B cell (primary cell): ENCODE results near the gene ASB15. TPM values are rescaled to one million over a fixed set of nuclear protein-coding genes. Genes with fewer than 3 reads are reported as not detected.

Experiments used
- ATAC-seq: fragments of 200-7000 bp; cut with Tn5 transposase; one replicate; pipeline ENCODE4 v1.10.0; 2021; ENCODE audit warnings: low read depth, mild to moderate bottlenecking, moderate number of reproducible peaks, moderate library complexity
- CTCF ChIA-PET: fragments of 350-600 bp; sonication (Branson Sonifier 250); formaldehyde crosslinking; loops from one replicate; lab custom pipeline; 2021; ENCODE audit warnings: antibody characterized with exemption, inconsistent platforms; lab: Charles Lee
- POLR2A ChIA-PET: fragments of 350-600 bp; sonication (Branson Sonifier 250); formaldehyde crosslinking; loops from one replicate; lab custom pipeline; 2021; ENCODE audit warnings: antibody characterized with exemption; lab: Charles Lee
- DNase-seq: peaks from one replicate; pipeline ENCODE4 v3.0.0; 2013
- H2AFZ ChIP-seq: 2 replicates; pipeline ENCODE4 v1.6.1; 2012; ENCODE audit warnings: mild to moderate bottlenecking, low read depth, low read length; ENCODE audit not compliant: insufficient read depth, poor library complexity, severe bottlenecking
- H3K27ac ChIP-seq, 2 donors: 1 replicate in 1 of 2; 2 replicates in 1 of 2; pipeline ENCODE4 v1.5.1; 2012 to 2013; ENCODE audit warnings: low read length in 2 of 2, mild to moderate bottlenecking in 2 of 2, moderate library complexity in 1 of 2
- H3K27me3 ChIP-seq, 4 experiments: fragments of 200-600 bp in 1 of 4; sonication (generic) in 1 of 4; replicated peaks in 1 of 4; 1 replicate in 2 of 4; 2 replicates in 2 of 4; pipeline versions ENCODE4 v1.6.1 to v1.7.0; 2013 to 2016; ENCODE audit warnings: low read length in 3 of 4, mild to moderate bottlenecking in 2 of 4, mixed read lengths in 1 of 4, moderate library complexity in 1 of 4; ENCODE audit not compliant: insufficient read depth in 4 of 4, control insufficient read depth in 3 of 4; ENCODE audit errors: control extremely low read depth in 1 of 4
- H3K36me3 ChIP-seq, 2 experiments: replicated peaks in 1 of 2; 1 replicate in 1 of 2; 2 replicates in 1 of 2; pipeline versions ENCODE4 v1.6.1 to v1.7.1; 2013; ENCODE audit warnings: low read length in 1 of 2; ENCODE audit not compliant: insufficient read depth in 2 of 2, control insufficient read depth in 1 of 2; ENCODE audit errors: control extremely low read depth in 1 of 2, extremely low read depth in 1 of 2
- H3K4me1 ChIP-seq, 2 donors: fragments of 200-600 bp in 1 of 2; sonication (generic) in 1 of 2; 1 replicate in 1 of 2; 2 replicates in 1 of 2; pipeline versions ENCODE4 v1.5.1 to v1.6.1; 2013 to 2017; ENCODE audit warnings: low read length in 2 of 2; ENCODE audit not compliant: control insufficient read depth in 2 of 2, insufficient read depth in 2 of 2
- H3K4me2 ChIP-seq: replicated peaks from 2 replicates; pipeline ENCODE3; 2012; ENCODE audit warnings: mild to moderate bottlenecking, low read depth, low read length; ENCODE audit not compliant: poor library complexity, severe bottlenecking
- H3K4me3 ChIP-seq, 5 experiments: fragments of 200-600 bp in 1 of 5; sonication (generic) in 1 of 5; 1 replicate in 3 of 5; 2 replicates in 2 of 5; pipeline versions ENCODE4 v1.5.1 to v1.7.0; 2011 to 2016; ENCODE audit warnings: low read length in 4 of 5, mild to moderate bottlenecking in 4 of 5, low read depth in 2 of 5, control low read depth in 1 of 5, moderate library complexity in 1 of 5; ENCODE audit not compliant: insufficient read depth in 1 of 5; ENCODE audit errors: control extremely low read depth in 1 of 5, extremely low read depth in 1 of 5
- H3K79me2 ChIP-seq: fragments of 200-600 bp; sonication (generic); one replicate; pipeline ENCODE4 v1.6.0; 2016; ENCODE audit warnings: low read length; ENCODE audit not compliant: control insufficient read depth, insufficient read depth
- H3K9ac ChIP-seq: fragments of 200-600 bp; sonication (generic); 2 replicates; pipeline ENCODE4 v1.6.1; 2017; ENCODE audit warnings: mild to moderate bottlenecking, low read length, moderate library complexity
- H3K9me3 ChIP-seq, 3 donors: one replicate each; pipeline versions ENCODE4 v1.6.1 to v1.7.1; 2013; ENCODE audit warnings: low read length in 2 of 3; ENCODE audit not compliant: control insufficient read depth in 2 of 3, insufficient read depth in 1 of 3; ENCODE audit errors: control extremely low read depth in 1 of 3
- H4K20me1 ChIP-seq: 2 replicates; pipeline ENCODE4 v1.6.0; 2012; ENCODE audit warnings: mild to moderate bottlenecking, low read length; ENCODE audit not compliant: insufficient read depth, control insufficient read depth, poor library complexity, severe bottlenecking
- H3K27ac Mint-ChIP-seq: one replicate; pipeline ENCODE4 v1.8.0; 2021; ENCODE audit warnings: mixed read lengths
- H3K27me3 Mint-ChIP-seq: one replicate; pipeline ENCODE4 v1.8.0; 2021; ENCODE audit warnings: mixed read lengths
- H3K4me1 Mint-ChIP-seq: one replicate; pipeline ENCODE4 v1.8.0; 2021; ENCODE audit warnings: mixed read lengths
- H3K4me3 Mint-ChIP-seq: one replicate; pipeline ENCODE4 v1.8.0; 2021; ENCODE audit warnings: mixed read lengths
- H3K9me3 Mint-ChIP-seq: one replicate; pipeline ENCODE4 v1.8.0; 2022; ENCODE audit warnings: mixed read lengths; ENCODE audit not compliant: insufficient read depth
- EZH2 ChIP-seq: IDR thresholded peaks from 2 replicates; pipeline ENCODE4 v1.6.1; 2012; ENCODE audit warnings: borderline replicate concordance, low read depth, mild to moderate bottlenecking, moderate library complexity, low read length; ENCODE audit not compliant: insufficient read depth, poor library complexity, severe bottlenecking
- WGBS: methylation state at CpG from one replicate; pipeline ENCODE4 v1.1.5; 2013; ENCODE audit warnings: missing lambda C conversion rate; ENCODE audit not compliant: insufficient coverage; 5-methylcytosine and 5-hydroxymethylcytosine counted together
- intact Hi-C: fragments of 100-400 bp; cut with micrococcal nuclease; formaldehyde crosslinking; loops from one replicate; pipeline ENCODE4 v1.10.0; 2022
- polyA plus RNA-seq: library from polyadenylated mRNA; depleted of rRNA; stranded (reverse); fragments of >200 nt; gene quantifications from 2 replicates; pipeline ENCODE4 v1.2.3, GENCODE V29; 2012
- total RNA-seq, 2 donors: library from RNA; stranded (reverse); fragments of 120-200 nt in 1 of 2; gene quantifications; 1 replicate in 1 of 2; 2 replicates in 1 of 2; pipeline versions ENCODE4 v1.2.3 to v1.2.4, GENCODE V29; 2013 to 2022
- TF ChIP-seq, protein P1 (sequence below): fragments of 200-600 bp; IDR thresholded peaks from one replicate; pipeline ENCODE4 v1.8.0; 2022; ENCODE audit warnings: antibody characterized with exemption, mild to moderate bottlenecking

Gene ASB15
- total and polyA plus RNA-seq, 2 donors (not counting 1 experiment from before 2014, with no cell fraction given) = not detected

DNA sequence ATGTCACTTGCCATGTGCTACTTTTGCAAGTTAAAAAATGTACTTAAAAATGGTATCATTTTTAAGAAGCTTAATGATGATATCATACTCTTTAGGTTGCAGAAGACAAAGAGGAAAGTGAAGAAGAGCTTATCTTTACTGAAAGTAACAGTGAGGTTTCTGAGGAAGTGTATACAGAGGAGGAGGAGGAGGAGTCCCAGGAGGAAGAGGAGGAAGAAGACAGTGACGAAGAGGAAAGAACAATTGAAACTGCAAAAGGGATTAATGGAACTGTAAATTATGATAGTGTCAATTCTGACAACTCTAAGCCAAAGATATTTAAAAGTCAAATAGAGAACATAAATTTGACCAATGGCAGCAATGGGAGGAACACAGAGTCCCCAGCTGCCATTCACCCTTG is 60.1 kb downstream of the ASB15 start:
- H3K27ac Mint-ChIP-seq = no peak overlapping the region
- no peak for DNase-seq
- no peaks in the 10 kb centered on the region for H3K4me1 Mint-ChIP-seq
- Histone ChIP-seq H3K4me2 (no peak overlapping the region), H3K27me3 (peaks cover 0 to 4% (median 0%) of the 10 kb centered on the region in 4 experiments), H3K9ac (no peak overlapping the region), H3K4me3 (no peak overlapping the region), H4K20me1 (no peaks in the 10 kb centered on the region), H3K79me2 (no peaks in the 10 kb centered on the region), H3K27ac (no peak overlapping the region), H2AFZ (no peak overlapping the region), H3K4me1 (no peaks in the 10 kb centered on the region), H3K36me3 (no peaks in the 10 kb centered on the region), H3K9me3 (no peaks in the 10 kb centered on the region)
- no peaks in the 10 kb centered on the region for H3K9me3 Mint-ChIP-seq
- H3K4me3 Mint-ChIP-seq = no peak overlapping the region
- CTCF ChIA-PET = interaction anchor here (0.6 kb wide), 1 partner anchor 177 kb away, joined by 5 read pairs; no protein-coding TSS in a partner anchor
- ATAC-seq = no peak
- intact Hi-C loops = no loop called here
- TF ChIP-seq, protein P1, sequence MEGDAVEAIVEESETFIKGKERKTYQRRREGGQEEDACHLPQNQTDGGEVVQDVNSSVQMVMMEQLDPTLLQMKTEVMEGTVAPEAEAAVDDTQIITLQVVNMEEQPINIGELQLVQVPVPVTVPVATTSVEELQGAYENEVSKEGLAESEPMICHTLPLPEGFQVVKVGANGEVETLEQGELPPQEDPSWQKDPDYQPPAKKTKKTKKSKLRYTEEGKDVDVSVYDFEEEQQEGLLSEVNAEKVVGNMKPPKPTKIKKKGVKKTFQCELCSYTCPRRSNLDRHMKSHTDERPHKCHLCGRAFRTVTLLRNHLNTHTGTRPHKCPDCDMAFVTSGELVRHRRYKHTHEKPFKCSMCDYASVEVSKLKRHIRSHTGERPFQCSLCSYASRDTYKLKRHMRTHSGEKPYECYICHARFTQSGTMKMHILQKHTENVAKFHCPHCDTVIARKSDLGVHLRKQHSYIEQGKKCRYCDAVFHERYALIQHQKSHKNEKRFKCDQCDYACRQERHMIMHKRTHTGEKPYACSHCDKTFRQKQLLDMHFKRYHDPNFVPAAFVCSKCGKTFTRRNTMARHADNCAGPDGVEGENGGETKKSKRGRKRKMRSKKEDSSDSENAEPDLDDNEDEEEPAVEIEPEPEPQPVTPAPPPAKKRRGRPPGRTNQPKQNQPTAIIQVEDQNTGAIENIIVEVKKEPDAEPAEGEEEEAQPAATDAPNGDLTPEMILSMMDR = no peak
- no peak for TF ChIP-seq EZH2
- POLR2A ChIA-PET = no interaction called here
- no CpG with 5 or more reads among the region's 1 CpG for WGBS
- peaks cover 34% of the 10 kb centered on the region for H3K27me3 Mint-ChIP-seq

DNA sequence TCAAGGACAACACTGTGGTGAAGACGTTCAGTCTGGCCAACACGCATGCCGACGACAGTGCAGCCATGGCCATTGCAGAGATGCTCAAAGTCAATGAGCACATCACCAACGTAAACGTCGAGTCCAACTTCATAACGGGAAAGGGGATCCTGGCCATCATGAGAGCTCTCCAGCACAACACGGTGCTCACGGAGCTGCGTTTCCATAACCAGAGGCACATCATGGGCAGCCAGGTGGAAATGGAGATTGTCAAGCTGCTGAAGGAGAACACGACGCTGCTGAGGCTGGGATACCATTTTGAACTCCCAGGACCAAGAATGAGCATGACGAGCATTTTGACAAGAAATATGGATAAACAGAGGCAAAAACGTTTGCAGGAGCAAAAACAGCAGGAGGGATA is 60.7 kb downstream of the ASB15 start:
- no peak for DNase-seq
- Histone ChIP-seq H3K4me3 (no peak overlapping the region), H3K27me3 (peaks cover 0 to 4% (median 0%) of the 10 kb centered on the region in 4 experiments), H3K4me2 (no peak overlapping the region), H3K4me1 (no peaks in the 10 kb centered on the region), H2AFZ (no peak overlapping the region), H3K36me3 (no peaks in the 10 kb centered on the region), H4K20me1 (no peaks in the 10 kb centered on the region), H3K79me2 (no peaks in the 10 kb centered on the region), H3K9me3 (no peaks in the 10 kb centered on the region), H3K27ac (no peak overlapping the region), H3K9ac (no peak overlapping the region)
- WGBS = 92% methylated on average over 15 of the region's 15 CpGs
- ChIA-PET POLR2A (no interaction called here), CTCF (no interaction called here)
- Mint-ChIP-seq H3K4me3 (no peak overlapping the region), H3K27ac (no peak overlapping the region), H3K9me3 (no peaks in the 10 kb centered on the region), H3K27me3 (peaks cover 38% of the 10 kb centered on the region), H3K4me1 (no peaks in the 10 kb centered on the region)
- TF ChIP-seq, protein P1 = no peak
- no peak for TF ChIP-seq EZH2
- ATAC-seq = no peak
- intact Hi-C loops = no loop called here
